A549 (cell line): ENCODE data around the gene SCN3B.

Experiments
- CEBPB ChIP-seq, 2 experiments: fragments of >200 bp in 1 of 2; sonication (Bioruptor Twin) in 1 of 2; formaldehyde crosslinking in 1 of 2; IDR thresholded peaks; 2 replicates each; pipeline ENCODE4 v1.6.1; 2012 to 2016
- CHD2 ChIP-seq: fragments of 150-350 bp; IDR thresholded peaks from 2 replicates; pipeline ENCODE4 v1.6.1; 2014; ENCODE audit warnings: low read length; ENCODE audit not compliant: partially characterized antibody
- EP300 ChIP-seq, 2 experiments: fragments of >200 bp; sonication (Bioruptor Twin); formaldehyde crosslinking; IDR thresholded peaks; 2 replicates in 1 of 2; 3 replicates in 1 of 2; pipeline ENCODE4 v1.6.1; 2016 to 2017
- POLR2A ChIP-seq: IDR thresholded peaks from 2 replicates; pipeline ENCODE4 v1.6.1; 2012; ENCODE audit warnings: mild to moderate bottlenecking, low read length
- POLR2AphosphoS2 ChIP-seq: conservative IDR thresholded peaks from 2 replicates; pipeline ENCODE4 v1.6.1; 2012; ENCODE audit warnings: low read length, improper control_type of control experiment, inconsistent platforms
- RFX5 ChIP-seq: fragments of 450-650 bp; IDR thresholded peaks from 2 replicates; pipeline ENCODE4 v1.7.1; 2014; ENCODE audit warnings: antibody characterized with exemption, mild to moderate bottlenecking, moderate library complexity
- RNF2 ChIP-seq: fragments of 200-600 bp; sonication (generic); IDR thresholded peaks from 2 replicates; pipeline ENCODE4 v1.6.1; 2016; ENCODE audit warnings: low read depth, mild to moderate bottlenecking, antibody characterized with exemption, moderate library complexity, borderline replicate concordance
- SMC3 ChIP-seq: fragments of >200 bp; sonication (Bioruptor Twin); formaldehyde crosslinking; IDR thresholded peaks from 3 replicates; pipeline ENCODE4 v1.6.1; 2018; ENCODE audit warnings: inconsistent platforms
- TF ChIP-seq, protein P1 (sequence below): fragments of >200 bp; sonication (Bioruptor Twin); formaldehyde crosslinking; IDR thresholded peaks from 3 replicates; pipeline ENCODE4 v1.5.1; 2016
- TF ChIP-seq, protein P2 (sequence below): fragments of 200-600 bp; sonication (generic); IDR thresholded peaks from 2 replicates; pipeline ENCODE4 v1.6.1; 2016; ENCODE audit warnings: antibody characterized with exemption, mild to moderate bottlenecking, moderate library complexity

DNA sequence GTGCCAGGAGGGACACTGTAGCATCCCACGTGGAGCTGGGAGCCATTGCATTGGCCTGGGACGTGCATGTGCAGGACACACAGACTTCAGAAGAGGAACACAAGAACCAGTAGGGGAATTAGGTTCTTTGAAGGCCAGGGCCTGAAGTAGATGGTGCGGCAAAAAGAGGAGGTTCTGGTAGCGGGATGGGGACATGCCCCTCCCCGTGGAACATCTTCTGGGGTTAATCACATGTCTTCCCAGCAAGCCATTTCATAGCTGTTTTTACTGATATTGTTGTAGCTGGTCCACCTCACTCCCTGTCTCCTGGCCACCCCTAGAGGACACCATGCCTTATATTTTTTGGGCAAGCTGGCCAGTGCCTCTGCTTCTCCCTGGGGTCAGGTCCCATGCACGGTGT is 74.3 kb downstream of the SCN3B start:
- TF ChIP-seq, protein P1, sequence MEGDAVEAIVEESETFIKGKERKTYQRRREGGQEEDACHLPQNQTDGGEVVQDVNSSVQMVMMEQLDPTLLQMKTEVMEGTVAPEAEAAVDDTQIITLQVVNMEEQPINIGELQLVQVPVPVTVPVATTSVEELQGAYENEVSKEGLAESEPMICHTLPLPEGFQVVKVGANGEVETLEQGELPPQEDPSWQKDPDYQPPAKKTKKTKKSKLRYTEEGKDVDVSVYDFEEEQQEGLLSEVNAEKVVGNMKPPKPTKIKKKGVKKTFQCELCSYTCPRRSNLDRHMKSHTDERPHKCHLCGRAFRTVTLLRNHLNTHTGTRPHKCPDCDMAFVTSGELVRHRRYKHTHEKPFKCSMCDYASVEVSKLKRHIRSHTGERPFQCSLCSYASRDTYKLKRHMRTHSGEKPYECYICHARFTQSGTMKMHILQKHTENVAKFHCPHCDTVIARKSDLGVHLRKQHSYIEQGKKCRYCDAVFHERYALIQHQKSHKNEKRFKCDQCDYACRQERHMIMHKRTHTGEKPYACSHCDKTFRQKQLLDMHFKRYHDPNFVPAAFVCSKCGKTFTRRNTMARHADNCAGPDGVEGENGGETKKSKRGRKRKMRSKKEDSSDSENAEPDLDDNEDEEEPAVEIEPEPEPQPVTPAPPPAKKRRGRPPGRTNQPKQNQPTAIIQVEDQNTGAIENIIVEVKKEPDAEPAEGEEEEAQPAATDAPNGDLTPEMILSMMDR: no peak
- TF ChIP-seq POLR2AphosphoS2: no peak
- TF ChIP-seq RFX5: no peak
- no peak for TF ChIP-seq POLR2A
- no peak for TF ChIP-seq EP300 (IDR thresholded peaks at IDR 0.05)
- TF ChIP-seq SMC3: no peak
- no peak for TF ChIP-seq RNF2
- no peak for TF ChIP-seq CEBPB (IDR thresholded peaks at IDR 0.05)
- no peak for TF ChIP-seq CHD2
- TF ChIP-seq, protein P2, sequence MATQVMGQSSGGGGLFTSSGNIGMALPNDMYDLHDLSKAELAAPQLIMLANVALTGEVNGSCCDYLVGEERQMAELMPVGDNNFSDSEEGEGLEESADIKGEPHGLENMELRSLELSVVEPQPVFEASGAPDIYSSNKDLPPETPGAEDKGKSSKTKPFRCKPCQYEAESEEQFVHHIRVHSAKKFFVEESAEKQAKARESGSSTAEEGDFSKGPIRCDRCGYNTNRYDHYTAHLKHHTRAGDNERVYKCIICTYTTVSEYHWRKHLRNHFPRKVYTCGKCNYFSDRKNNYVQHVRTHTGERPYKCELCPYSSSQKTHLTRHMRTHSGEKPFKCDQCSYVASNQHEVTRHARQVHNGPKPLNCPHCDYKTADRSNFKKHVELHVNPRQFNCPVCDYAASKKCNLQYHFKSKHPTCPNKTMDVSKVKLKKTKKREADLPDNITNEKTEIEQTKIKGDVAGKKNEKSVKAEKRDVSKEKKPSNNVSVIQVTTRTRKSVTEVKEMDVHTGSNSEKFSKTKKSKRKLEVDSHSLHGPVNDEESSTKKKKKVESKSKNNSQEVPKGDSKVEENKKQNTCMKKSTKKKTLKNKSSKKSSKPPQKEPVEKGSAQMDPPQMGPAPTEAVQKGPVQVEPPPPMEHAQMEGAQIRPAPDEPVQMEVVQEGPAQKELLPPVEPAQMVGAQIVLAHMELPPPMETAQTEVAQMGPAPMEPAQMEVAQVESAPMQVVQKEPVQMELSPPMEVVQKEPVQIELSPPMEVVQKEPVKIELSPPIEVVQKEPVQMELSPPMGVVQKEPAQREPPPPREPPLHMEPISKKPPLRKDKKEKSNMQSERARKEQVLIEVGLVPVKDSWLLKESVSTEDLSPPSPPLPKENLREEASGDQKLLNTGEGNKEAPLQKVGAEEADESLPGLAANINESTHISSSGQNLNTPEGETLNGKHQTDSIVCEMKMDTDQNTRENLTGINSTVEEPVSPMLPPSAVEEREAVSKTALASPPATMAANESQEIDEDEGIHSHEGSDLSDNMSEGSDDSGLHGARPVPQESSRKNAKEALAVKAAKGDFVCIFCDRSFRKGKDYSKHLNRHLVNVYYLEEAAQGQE: no peak
